Heart left ventricle (tissue), 13 donors: ENCODE data around the gene TAS1R2.

Source experiments
- CTCF ChIP-seq, 12 donors: fragments of 200-600 bp; sonication (generic) in 4 of 12; IDR thresholded peaks; one replicate each; pipeline versions ENCODE4 v1.5.0 to v1.8.0; 2018 to 2022; ENCODE audit warnings: antibody characterized with exemption in 12 of 12, mild to moderate bottlenecking in 5 of 12
- POLR2A ChIP-seq, 2 donors: fragments of 450-650 bp; IDR thresholded peaks; one replicate each; pipeline ENCODE4 v1.6.1; 2017; ENCODE audit warnings: antibody characterized with exemption in 2 of 2, mild to moderate bottlenecking in 2 of 2, moderate library complexity in 2 of 2
- donor health status: ischemic (EF 13 %, LVEDD 7.1; RV severe dilation, severe dysfunction).
- donor health status: DM: no; HTN: yes; CAD: no.
- donor health status: DM: no; HTN: no; CAD: no.
- donor health status: ischemic (EF 25% LVEDD 6.9; RV normal size, moderate dysfunction).
- donor health status: ischemic (EF 25% LVEDD 5.7; RV mildly dilated, moderate dysfunction).
- donor health status: ischemic (EF 35%, LVEDD 5.7; RV mildly dilated, moderate dysfunction).
- donor health status: nonischemic (EF 11% LVEDD 7.7; RV severe dilation, severe dysfunction).
- donor health status: DM: yes; HTN: yes; CAD: no.
- donor health status: PGD.
- donor health status: ischemic (EF 29% LVEDD 5.4; RV normal size, mild dysfunction).
- donor health status: nonischemic (EF 23%, LVEDD 6.1; RV moderate dilation, normal function).

DNA sequence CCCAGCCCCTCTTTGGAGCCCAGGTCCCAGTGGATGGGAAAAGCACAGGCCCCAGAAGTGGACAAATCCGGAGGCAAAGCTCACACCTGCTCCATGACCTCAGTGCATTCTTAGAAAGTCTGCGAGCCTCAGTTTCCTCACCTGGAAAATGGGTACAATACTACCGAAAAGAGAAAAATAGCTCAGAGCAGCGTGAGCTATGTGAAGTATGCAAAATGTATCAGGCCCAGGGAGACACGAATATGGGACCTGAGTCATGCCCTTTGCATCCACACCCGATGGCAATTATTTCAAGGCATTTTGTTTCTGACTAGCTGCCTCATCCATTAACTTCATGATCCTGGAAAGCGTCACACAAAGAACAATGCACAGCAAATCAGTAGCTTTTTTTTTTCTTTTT lies 33.7 kb upstream of the TAS1R2 start:
- TF ChIP-seq POLR2A (IDR thresholded peaks at IDR 0.05): no peak
- TF ChIP-seq CTCF (IDR thresholded peaks at IDR 0.05): no peak
